Mucosa of descending colon (tissue), 3 donors: Measurements from ENCODE around the gene LRRC53. TPM values are rescaled to one million over a fixed set of nuclear protein-coding genes. Genes with fewer than 3 reads are reported as not detected.

ENCODE experiments used
- ATAC-seq: fragments of 200-7000 bp; cut with Tn5 transposase; one replicate; pipeline ENCODE4 v1.9.1; 2020; ENCODE audit warnings: mild to moderate bottlenecking, moderate library complexity
- DNase-seq, 3 donors: peaks; one replicate each; pipeline ENCODE4 v3.0.0-alpha.2; 2020
- H3K36me3 ChIP-seq: fragments of 200-600 bp; one replicate; pipeline ENCODE4 v1.8.0; 2021; ENCODE audit warnings: low read depth, mild to moderate bottlenecking
- H3K4me1 ChIP-seq: fragments of 200-600 bp; one replicate; pipeline ENCODE4 v1.8.0; 2021; ENCODE audit warnings: low read depth, mild to moderate bottlenecking
- H3K4me3 ChIP-seq: fragments of 200-600 bp; one replicate; pipeline ENCODE4 v1.8.0; 2021; ENCODE audit warnings: mild to moderate bottlenecking
- H3K9me3 ChIP-seq: fragments of 200-600 bp; one replicate; pipeline ENCODE4 v1.8.0; 2021; ENCODE audit warnings: mild to moderate bottlenecking
- CTCF ChIP-seq: fragments of 200-600 bp; IDR thresholded peaks from one replicate; pipeline ENCODE4 v1.8.0; 2022; ENCODE audit warnings: antibody characterized with exemption, mild to moderate bottlenecking
- intact Hi-C, 2 donors: fragments of 100-400 bp; cut with DNase I in 1 of 2; cut with micrococcal nuclease in 1 of 2; formaldehyde crosslinking; loops; one replicate each; pipeline versions ENCODE4 v1.11.0 to v1.11.1; 2022; cut with DNase I, micrococcal nuclease
- total RNA-seq, 3 donors: library from RNA; stranded (reverse); fragmentation: NEBNext Ultra II Directional in 2 of 3; extraction: Animal tissue kit (Norgen Biotek cat#: 25700) in 2 of 3; gene quantifications; one replicate each; pipeline versions ENCODE4 v1.2.1 to v1.2.4, GENCODE V29; 2021 to 2023
- donor health status: DM: no; HTN: no; CAD: no; lungs with moderate emphysema.
- donor health status: DM: no; HTN: no; CAD: no.
- donor health status: DM: no; HTN: yes; CAD: no.

Gene LRRC53
- total RNA-seq, 3 donors from 2014 or later: not detected

- Histone ChIP-seq H3K4me1 (no peaks in the 10 kb centered on the region), H3K36me3 (no peaks in the 10 kb centered on the region), H3K9me3 (no peaks in the 10 kb centered on the region), H3K4me3 (no peak overlapping the region)
- ATAC-seq: no peak
- intact Hi-C loops: no loop called here
- DNase-seq: no peak
- TF ChIP-seq CTCF: no peak
Measured at GRCh38 chr1:74531796-74532195, 19.4 kb upstream of the LRRC53 start.

DNA sequence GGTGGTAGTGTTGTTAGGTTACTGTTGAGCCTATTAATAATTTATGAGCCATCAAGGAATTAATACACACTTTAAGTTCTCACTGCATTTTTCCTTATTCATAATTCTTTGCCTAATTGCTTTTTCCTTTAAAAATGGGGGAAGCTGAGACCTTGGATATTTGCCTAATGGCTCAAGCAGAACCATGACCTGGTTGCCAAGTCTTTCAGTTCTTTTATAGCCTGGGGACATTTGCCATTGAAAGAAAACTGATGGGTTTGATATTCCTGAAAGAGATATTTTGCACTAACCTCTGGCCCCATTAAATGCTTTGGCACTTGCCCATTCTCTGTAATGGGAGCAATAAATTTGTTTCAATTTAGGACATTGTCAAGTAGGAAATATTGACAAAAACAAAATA lies 18.5 kb upstream of the LRRC53 start:
- DNase-seq (no peak), ATAC-seq (no peak)
- TF ChIP-seq CTCF: no peak
- intact Hi-C loops: no loop called here
- no peaks in the 10 kb centered on the region for H3K9me3 ChIP-seq
- no peak overlapping the region for H3K4me3 ChIP-seq
- no peaks in the 10 kb centered on the region for H3K36me3 ChIP-seq
- no peaks in the 10 kb centered on the region for H3K4me1 ChIP-seq

DNA sequence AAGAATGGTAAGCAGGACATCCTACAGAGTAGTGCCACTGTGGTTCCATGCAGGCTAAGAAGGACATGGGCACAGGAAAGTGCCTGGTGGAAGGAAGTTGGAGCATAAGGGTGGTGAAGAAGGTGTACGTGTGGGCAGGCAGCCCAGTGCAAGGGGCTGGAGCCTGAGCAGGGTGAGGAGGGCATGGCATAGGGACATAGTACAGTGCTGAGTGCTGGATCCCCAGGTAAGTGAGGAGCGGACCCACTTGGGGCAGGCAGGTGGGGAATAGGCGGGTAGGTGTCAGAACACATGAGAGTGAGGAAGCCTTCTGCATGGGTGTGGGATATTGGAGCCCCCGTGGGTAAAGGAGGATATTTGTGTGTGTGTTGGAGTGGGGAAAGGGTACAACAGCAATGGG lies 15.7 kb upstream of the LRRC53 start:
- H3K9me3 ChIP-seq: no peaks in the 10 kb centered on the region
- no peak for TF ChIP-seq CTCF
- intact Hi-C loops: no loop called here
- DNase-seq (no peak), ATAC-seq (peak; percentile 15)
- H3K36me3 ChIP-seq: no peaks in the 10 kb centered on the region
- no peaks in the 10 kb centered on the region for H3K4me1 ChIP-seq
- H3K4me3 ChIP-seq: no peak overlapping the region

GRCh38 chr1:74526708-74527107 lies 14.3 kb upstream of the LRRC53 start:
- intact Hi-C loops: no loop called here
- Histone ChIP-seq H3K4me1 (no peaks in the 10 kb centered on the region), H3K9me3 (no peaks in the 10 kb centered on the region), H3K36me3 (no peaks in the 10 kb centered on the region), H3K4me3 (no peak overlapping the region)
- no peak for TF ChIP-seq CTCF
- ATAC-seq (peak; percentile 19), DNase-seq (no peak)

DNA sequence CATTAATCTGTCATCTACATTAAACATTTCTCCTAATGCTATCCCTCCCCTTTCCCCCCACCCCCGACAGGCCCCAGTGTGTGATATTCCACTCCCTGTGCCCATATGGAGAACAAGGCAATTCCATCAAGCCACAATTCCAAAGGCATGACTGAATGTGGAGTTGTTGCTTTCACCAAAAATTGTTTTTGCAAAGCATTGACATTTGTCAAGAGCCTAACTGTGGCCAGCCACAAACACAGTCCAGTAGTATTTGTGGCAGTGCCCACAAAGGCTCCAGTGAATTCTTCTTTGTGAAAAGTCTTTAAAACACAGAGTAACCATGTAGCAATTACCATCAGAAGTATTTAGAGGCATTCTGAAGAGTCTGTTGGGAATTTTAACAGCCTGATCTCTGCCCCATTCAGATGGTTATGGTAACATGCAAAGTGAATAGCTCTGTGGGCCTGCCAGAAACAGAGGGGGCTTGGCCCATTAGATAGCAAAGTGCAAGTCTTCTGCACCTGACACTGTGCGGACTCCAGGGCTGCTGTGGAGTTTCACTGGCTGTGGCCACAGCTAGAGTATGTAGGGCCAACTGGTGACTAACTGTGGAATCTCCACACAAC lies 11.6 kb upstream of the LRRC53 start:
- TF ChIP-seq CTCF: no peak
- no peaks in the 10 kb centered on the region for H3K4me1 ChIP-seq
- H3K4me3 ChIP-seq: no peak overlapping the region
- H3K36me3 ChIP-seq: no peaks in the 10 kb centered on the region
- H3K9me3 ChIP-seq: no peaks in the 10 kb centered on the region
- DNase-seq (no peak), ATAC-seq (no peak)
- intact Hi-C loops: no loop called here

GRCh38 chr1:74522148-74522547 lies 9.7 kb upstream of the LRRC53 start:
- Histone ChIP-seq H3K4me3 (no peak overlapping the region), H3K36me3 (no peaks in the 10 kb centered on the region), H3K4me1 (no peaks in the 10 kb centered on the region), H3K9me3 (no peaks in the 10 kb centered on the region)
- DNase-seq: no peak
- ATAC-seq: no peak
- intact Hi-C loops: no loop called here
- no peak for TF ChIP-seq CTCF
